Stimulated activated CD4-positive, alpha-beta T cell treated with anti-CD3 and anti-CD28 coated beads, Interleukin-15, amount 100 ng/mL, for 48 hours (primary cell): Measurements from ENCODE around the gene IRF2.

Experiments
- DNase-seq, 2 donors: peaks; one replicate each; pipeline ENCODE4 v3.0.0-alpha.2; 2020; ENCODE audit warnings: low read depth in 2 of 2

Gene IRF2

DNA sequence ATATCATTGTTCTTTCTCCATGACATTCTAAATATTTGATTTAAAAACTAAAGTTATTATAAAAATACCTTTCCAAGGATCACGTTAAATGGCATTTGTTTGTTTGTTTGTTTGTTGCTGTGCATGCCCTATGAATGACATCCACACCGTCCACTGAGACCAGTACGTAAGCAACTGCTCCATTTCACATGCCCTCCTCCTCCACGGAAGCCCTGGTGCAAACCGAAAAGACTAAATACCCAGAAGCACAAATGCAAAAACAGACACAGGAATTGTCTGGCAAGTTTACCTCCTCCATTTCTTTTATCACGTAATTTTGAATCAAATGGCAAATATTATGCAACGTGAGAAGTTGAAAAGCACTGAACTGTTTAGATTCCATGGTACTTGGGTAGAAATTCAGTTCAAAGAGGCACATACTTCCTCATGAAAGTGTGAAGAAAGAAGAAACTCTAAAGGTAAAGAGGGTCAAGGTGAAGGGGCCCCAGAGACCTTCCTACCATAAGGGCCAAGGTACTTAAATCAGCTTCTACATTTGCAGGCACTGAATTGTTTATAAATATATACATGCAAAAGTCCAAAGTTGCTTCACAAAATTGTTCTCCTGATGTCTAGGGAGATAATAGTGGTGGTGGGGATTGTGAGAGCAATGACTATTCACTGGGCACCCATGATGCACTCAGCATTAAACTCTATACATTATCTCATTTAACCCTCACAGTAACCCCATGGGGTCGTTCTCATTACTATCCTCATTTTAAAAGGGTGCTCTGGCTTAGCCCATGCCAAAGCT lies 23.4 kb downstream of the IRF2 start:
- DNase-seq = no peak

DNA sequence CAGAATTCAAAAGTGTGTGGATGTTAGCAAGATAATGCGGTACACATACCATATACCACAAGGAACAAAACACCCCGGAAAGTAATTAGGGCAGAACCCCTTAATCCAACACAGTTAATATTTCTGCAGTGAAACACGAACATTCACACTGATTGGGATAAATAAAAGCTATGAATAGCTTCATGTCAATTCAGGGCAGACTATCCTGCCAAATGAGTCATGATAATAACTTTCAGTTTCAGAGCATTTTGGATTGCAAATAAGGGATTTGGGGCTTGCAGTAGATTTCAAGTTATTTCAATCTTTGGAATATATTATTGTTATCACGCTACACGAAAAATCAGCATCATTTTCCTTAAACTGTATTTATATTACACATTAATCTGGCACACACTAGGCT lies 24.3 kb downstream of the IRF2 start:
- DNase-seq = no peak

DNA sequence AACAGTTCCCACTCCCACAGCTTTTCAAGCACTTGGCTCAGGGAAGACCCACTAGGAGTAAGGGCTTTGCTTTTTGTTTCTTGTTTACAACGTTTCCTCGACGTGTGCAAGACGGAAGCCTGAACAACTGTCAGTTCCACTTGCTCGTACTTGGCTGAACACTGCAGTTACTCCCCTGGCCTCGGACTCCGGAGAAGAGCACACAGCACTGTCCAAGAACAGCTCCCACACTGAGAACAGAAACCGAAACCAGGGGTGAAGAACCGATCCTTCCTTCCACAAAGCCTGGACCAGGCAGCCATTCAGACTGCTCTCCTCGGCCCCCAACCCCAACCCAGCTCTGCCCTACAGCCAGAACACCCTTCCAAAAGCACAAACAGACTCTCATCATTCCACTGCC lies 25.5 kb downstream of the IRF2 start:
- DNase-seq = no peak

DNA sequence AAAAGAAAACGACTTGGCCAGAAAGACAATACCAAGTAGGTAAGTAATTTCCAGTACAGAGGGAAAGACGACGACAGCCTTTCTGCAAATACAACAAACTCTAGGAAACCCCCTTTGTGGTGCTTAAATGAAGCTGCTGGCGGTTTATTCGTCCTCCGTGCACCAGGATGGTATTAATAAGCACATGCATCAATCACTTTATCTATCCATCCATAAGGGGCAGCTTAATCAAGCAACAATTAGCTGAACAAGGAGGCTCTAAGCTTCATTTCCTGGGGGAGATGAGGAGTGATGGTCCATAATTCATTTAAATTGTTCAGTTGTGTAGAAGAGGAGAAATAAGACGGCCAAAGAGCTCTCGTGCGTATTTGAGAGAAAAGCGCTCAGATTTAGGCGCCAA lies 26.2 kb downstream of the IRF2 start:
- no peak for DNase-seq

DNA sequence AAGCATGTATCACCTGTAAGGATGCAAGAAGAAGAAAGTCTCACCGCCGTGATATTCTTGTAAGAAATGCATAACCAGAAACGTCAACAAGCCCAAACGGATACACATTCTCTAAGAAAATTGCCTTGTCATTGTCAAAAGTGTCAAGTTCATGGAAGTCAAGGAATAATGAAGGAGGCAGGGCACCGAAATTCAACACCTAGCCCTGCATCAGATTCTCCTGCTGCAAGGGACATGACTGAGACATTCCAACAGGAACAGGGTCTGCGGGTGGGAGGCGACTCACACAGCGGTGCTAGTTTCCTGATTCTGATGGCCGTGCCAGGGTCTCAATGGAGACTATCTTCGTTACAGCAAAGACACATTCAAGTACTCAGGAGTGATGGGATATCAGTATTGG lies 26.7 kb downstream of the IRF2 start:
- DNase-seq = no peak

DNA sequence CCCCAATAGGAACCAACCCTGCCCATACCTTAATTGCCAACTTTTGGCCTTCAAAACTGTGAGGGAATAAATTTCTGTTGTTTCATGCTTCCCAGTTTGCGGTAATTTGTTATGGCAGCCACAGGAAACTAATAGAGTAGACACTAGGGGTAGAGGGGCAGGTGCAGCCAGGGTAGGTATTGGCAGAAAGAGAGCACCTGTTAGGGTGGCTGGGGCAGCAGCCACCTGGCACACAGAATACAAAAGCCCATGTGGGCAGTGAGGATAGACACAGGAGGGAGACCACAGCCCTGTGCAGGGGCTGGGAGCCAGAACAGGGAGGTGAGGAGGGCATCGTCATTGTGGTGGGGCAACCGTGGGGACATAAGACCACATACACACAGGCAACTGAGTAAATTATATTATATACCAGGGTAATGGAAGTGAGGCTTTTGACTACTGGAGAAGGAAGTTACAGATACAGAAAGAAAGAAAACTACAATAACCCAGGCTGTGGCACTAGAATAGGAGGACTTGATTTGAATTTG lies 28.2 kb downstream of the IRF2 start:
- DNase-seq = no peak

DNA sequence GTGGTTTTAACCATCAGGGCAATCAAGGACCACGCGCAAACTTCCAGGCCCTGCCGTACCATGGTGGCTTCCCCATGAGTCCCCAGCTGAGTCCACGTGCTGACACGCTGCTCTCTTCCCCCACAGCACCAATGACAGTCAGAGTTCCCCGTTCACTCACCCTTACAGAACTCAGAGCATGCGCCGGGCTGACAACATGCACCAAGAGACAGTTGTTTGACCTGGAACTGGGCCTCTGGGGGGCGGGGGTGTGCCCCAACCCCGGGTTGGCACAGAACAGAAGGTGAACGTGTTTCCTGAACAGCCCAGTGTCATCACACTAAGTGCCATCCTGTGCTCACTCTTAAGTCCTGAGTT lies 29.4 kb downstream of the IRF2 start:
- DNase-seq = no peak

DNA sequence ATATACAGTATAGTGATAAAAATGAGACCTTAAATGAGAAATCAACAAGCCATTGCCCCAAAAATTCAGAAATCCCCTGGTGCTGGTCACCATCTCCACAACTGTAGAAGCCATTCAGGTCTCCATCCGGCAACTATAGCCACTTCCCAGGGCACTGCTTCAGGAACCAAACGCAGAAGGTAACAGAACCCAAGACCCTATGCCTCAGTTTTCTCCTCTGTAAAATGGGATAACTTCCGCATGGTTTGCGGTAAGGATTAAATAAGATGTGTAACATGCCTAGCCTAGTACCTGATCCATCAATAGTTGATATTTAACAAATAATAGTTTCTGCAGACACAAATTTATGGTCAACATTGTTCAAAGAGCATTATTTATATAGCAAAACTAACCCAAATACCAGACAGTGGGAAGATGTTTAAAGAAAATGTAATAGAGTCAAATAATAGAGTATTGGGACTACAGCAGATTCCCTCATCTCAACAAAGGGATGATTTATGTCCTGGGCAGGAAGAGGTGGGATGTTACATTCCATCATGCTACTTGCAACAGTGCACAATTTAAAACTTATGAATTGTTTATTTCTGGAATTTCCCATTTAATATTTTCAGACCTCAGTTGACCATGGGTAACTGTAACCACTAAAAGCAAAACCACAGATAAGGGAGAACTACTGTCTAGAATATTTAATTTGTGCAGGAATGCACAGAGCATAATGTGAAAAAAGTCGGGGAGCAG lies 30.0 kb downstream of the IRF2 start:
- DNase-seq = no peak

DNA sequence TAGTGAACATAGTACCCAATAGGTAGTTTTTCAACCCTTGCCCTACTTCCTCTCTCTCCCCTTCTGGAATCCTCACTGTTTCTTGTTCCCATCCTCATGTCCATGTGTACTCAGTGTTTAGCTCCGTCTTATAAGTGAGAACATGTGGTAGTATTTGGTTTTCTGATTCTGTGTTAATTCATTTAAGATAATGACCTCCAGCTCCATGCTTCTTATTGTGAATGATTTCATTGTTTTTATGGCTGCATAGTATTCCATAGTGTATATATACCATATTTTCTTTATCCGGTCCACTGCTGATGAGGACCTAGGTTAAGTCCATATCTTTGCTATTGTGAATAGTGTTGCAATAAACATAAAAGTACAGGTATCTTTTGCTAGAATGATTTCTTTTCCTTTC lies 31.0 kb downstream of the IRF2 start:
- DNase-seq = no peak

DNA sequence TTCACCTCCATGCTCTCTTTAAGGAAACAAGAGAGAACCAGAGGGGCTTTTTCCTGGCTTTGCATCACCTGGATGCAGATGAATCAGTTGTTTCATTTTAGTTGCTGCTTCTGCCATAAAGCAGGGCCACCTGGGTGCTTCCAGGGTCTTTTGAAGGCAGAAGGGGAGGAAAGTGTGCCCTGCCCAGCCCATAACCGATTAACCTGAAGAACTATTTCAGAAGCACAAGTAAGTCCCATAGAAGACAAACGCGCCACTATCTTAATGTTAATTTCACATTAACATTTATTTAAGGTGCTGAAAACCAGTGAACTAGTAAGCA lies 32.1 kb downstream of the IRF2 start:
- DNase-seq = no peak

DNA sequence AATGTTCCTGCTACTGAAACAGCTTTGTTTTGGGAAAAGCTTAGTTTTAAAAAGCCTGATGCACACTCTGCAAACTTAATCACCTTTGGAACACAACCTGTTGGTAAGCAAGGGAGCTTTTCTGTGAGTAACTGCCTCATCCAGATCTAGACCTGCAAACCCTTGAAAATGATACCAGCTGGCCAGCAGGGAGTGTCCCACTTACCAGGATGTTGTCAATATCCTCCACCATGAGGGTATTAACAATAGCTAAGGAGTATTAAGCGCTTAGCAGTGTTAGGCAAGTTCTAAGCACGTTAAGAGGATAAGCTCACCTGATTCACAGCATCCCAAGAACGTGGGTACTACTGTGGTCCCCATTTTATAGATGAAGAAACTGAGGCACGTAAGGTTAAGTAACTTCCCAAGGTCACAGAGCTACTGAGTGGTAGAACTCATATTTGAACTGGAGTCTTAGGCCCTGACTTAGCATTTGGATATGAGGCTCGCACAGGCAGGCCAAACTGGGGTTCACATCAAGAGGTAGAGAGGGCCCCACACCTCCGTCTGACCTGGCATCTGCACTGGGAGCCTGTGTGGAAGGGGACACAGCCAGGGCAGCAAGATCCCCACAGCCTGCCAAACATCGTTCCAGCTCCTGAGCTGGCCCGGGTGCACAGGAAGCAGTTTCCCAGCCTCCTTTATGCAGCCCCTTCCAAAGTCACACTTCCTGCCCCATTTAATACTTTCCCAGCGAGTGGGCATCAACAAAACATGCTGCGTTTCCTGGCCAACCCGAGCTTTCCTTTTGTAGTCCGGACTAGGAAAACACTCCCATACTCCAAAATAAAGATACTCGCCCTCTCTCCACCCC lies 32.7 kb downstream of the IRF2 start:
- no peak for DNase-seq

DNA sequence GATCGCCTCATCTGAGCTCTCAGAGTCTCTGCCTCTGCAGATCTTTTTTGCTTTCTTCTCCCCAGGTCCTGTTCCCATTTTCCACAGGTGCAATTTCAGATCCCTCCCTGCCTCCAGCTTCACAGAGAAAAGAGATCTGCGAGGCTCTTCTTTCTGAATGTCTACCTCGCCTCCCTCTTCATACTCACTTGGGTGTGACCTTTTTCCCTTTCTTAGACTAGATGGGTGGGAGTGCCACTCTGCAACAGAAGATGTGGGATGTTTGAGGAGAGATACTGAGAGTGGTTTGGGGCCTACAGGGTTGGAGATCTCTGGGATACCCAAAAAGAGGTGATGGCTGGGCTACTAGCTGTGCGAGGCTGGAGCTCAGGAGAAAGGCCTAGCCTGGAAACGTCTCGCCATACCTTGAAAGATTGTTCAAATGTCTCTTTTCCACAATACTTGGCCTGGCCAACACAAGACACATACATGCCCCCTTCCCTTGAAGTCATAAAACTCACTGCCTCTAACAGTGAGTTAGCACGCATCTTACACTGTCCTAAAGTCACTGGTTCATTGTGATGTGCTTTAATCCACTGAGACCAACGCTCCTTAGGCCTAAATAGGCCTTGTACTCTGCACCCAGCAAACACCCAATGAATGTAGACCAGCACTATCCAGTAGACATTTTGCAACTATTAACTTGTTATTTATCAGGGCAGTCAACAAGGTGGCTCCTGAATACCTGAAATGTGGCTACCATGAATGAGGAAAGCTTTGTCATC lies 33.6 kb downstream of the IRF2 start:
- no peak for DNase-seq

DNA sequence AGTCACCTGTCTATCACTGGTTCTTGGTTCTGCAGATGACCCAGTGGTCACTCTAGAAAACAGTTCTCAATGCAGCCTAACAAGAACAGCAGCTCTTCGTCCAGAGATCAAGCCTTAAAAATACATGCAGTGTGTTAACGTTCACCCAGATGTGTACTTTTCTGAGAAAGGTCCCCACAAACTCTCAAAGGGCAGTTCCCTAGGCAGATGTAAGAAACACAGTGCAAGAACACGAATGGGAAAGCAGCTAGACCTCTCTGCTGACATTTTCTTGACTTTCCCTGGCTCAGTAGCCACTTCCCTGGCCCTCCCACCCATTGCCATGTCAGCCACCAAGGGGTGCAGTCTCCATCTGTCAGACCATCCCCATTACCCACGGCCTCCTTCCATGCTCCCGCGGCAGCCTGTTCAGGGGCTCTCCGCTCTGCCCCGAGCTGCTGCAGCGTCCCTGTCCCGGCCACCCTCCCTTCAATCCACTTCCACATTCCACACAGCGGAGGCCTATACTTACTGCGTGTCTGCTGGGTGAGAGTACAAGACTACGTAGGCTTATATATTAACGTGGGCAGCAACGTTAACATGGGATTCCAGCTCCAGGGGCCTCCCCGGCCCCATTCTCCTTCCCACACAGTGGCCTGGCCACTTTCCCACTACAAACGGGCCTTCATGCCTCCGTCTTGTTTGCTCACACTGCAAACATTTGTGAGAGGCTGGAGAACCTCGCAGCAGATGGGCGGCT lies 34.3 kb downstream of the IRF2 start:
- no peak for DNase-seq

DNA sequence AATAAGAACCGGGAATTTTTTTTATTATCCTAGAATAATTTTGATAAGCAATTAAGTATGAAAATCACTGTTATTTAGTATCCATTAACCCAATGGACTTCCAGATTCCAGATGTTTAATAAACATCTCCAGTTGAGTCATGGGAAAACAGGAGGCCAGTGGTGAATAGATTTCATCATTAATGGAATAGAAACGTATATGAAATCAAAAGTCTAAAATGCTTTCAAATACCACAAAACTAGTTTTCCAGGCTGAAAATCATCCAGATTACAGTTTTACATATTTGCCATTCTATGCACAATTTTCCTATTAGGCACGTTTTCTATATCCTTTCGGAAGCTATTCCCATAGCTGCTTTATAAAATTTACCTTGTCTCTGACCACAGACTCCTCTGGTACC lies 35.0 kb downstream of the IRF2 start:
- no peak for DNase-seq

DNA sequence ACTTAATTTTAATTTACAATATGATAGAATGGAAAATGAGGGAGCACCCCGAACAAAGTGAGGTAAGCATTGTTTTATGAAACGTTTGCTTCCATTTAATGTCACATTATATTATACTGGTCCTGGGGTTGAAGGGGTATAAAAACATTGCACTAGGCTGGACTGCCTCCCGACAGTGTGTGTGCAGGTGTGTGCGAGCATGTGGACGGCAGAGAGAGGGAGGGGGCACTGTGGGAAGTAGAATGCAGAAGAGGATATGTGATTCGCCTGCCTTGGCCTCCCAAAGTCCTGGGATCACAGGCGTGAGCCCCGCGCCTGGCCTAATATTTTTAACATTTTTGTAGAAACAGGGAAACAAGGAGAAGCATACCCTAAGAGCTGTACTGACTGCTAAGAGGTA lies 36.0 kb downstream of the IRF2 start:
- DNase-seq = no peak

DNA sequence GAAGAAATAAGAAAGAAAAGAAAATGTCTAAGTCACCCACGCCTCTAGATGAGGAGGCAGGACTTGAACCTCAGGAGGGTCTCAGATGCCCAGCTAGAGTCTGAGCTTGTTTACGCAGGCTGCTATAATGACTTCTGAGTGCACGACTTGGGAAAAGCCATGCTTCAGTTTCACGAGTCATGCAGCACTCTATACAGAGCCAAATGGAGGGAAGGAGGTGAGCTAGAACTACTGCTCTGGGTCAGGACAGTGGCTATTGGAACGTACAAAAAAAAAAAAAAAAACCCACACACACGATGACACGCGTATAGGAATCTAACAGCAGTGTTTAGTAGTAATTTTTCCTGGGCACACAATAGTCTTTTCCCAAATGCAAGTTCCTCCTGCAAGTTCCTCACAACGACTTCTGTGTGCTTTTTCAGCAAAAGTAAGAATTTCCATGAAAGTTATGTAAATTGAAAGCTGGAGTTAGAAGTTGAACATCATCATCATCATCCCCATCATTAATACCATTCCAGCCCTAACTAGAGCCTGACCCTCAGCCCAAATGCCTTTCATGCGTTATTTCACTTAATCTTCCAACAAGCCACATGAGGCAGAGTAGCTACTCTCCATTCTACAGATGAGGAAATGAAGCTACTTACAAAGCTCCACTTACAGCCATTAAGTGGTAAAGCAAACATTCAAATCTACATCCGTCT lies 36.6 kb downstream of the IRF2 start:
- DNase-seq = no peak

DNA sequence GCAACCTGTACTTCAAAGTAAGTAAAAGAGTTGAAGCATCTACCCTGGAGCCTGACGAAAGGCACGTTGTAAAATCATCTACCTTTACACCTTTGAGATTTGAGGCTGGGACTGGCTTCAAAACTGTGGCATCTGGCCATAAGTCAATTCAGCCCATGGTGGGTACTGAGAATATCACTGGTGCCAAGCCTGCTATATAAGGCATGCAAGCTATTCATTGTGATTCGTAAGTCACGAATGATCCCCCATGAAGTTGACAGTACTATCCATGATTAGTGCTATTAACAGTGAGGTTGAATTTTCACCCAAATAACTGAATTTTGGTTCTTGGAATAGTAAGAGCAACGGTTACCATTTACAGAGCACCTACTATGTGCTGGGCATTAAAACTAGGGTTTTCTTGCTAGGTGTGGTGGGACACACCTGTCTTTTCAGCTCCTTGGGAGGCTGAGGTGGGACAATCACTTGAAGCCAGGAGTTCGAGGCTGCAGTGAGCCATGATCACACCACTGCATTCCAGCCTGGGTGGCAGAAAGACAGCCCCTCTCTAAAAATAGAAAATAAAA lies 39.8 kb downstream of the IRF2 start:
- no peak for DNase-seq

DNA sequence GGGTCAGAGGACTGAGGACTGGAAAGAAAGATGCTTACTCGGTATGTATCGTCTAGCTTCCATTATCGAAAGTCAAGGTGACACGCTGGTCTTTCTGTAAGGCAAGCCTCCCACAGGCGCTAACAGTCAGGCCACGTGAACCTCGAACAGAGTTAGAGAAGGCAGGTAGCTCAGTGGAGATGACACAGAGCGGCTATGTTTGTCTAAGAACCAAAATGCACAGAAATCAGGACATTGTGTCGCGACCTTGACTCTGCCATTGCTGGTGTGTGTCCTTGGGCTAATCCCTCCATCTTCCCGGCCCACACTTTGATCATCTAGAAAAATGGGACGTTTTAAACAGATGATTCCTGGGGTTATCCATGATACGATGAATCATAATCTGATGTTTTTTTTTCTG lies 40.3 kb downstream of the IRF2 start:
- no peak for DNase-seq

DNA sequence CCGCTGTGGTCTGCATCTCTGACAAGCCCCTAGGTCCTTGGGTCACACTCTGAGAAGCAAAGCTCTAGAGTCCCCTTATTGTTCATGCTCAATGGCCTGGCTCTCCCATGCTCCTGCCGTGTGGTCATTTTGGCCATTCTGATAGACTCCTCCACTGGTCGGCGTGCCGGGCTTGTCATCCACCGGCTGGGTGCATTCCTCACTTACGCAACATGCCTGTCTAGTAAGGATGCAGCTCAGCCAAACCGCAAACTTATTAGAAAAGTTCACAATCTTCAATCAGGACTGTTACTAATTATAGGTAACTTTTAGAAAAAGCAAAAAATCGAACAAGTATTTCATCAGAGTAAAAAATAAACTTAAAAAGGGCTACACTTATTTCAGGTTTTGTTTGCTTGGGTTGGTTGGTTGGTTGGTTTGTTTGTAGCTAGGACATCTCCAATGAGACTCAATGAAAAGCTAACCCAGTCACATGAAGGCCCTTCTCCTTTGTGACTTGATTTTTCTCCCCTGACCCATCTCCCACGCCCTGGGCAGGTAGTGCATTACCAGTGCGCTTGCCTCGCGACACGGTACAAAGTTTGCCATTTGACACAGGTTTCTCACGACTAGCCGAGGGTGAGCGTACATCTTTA lies 41.0 kb downstream of the IRF2 start:
- DNase-seq = no peak
